IMR-90 (cell line): ENCODE measurements around the gene ABAT. TPM values are rescaled to one million over a fixed set of nuclear protein-coding genes. Genes with fewer than 3 reads are reported as not detected.

Source experiments
- ATAC-seq: fragments of 200-7000 bp; cut with Tn5 transposase; 2 replicates; pipeline ENCODE4 v1.9.1; 2020; ENCODE audit warnings: low read depth, mild to moderate bottlenecking, moderate library complexity
- BruUV-seq: library from RNA; stranded (reverse); fragments of 400-500 nt; replicated peaks from 2 replicates; lab custom pipeline; 2021; lab: Mats Ljungman, UMichigan
- CTCF ChIA-PET: fragments of 300-600 bp; formaldehyde crosslinking; extraction: SDS; loops from one replicate; lab custom pipeline; 2021; ENCODE audit warnings: antibody characterized with exemption; lab: Yijun Ruan, JAX
- POLR2A ChIA-PET: fragments of 300-600 bp; sonication (Branson Sonifier 250); formaldehyde crosslinking; loops from one replicate; lab custom pipeline; 2022; ENCODE audit warnings: antibody characterized with exemption; ENCODE audit not compliant: unreplicated experiment; lab: Charles Lee
- DNase-seq: peaks from one replicate; pipeline ENCODE4 v3.0.0; 2013
- H2AFZ ChIP-seq: replicated peaks from 2 replicates; pipeline ENCODE3; 2013; ENCODE audit warnings: low read length, mild to moderate bottlenecking; ENCODE audit not compliant: poor library complexity
- H2AK5ac ChIP-seq: 2 replicates; pipeline ENCODE4 v1.6.1; 2013; ENCODE audit warnings: low read depth, low read length, inconsistent platforms
- H2AK9ac ChIP-seq: replicated peaks from 2 replicates; pipeline ENCODE3; 2013; ENCODE audit warnings: mild to moderate bottlenecking, low read depth, low read length, moderate library complexity; ENCODE audit not compliant: poor library complexity
- H2BK120ac ChIP-seq: 2 replicates; pipeline ENCODE4 v1.6.1; 2013; ENCODE audit warnings: low read depth, low read length, inconsistent platforms
- H2BK15ac ChIP-seq: 3 replicates; pipeline ENCODE4 v1.6.1; 2013; ENCODE audit warnings: low read depth, low read length, inconsistent platforms
- H2BK20ac ChIP-seq: 2 replicates; pipeline ENCODE4 v1.6.1; 2013; ENCODE audit warnings: low read depth, mild to moderate bottlenecking, inconsistent platforms, low read length, moderate library complexity
- H2BK5ac ChIP-seq: 2 replicates; pipeline ENCODE4 v1.6.1; 2013; ENCODE audit warnings: mild to moderate bottlenecking, low read depth, low read length, inconsistent platforms; ENCODE audit not compliant: poor library complexity, severe bottlenecking
- H3K14ac ChIP-seq: replicated peaks from 2 replicates; pipeline ENCODE4 v1.6.1; 2013; ENCODE audit warnings: low read depth, low read length, inconsistent platforms
- H3K18ac ChIP-seq: 2 replicates; pipeline ENCODE4 v1.6.1; 2013; ENCODE audit warnings: low read depth, low read length, control low read depth
- H3K23ac ChIP-seq: 2 replicates; pipeline ENCODE4 v1.6.1; 2013; ENCODE audit warnings: low read depth, low read length, inconsistent platforms
- H3K27ac ChIP-seq: 2 replicates; pipeline ENCODE4 v1.5.1; 2013; ENCODE audit warnings: mild to moderate bottlenecking, control low read depth, low read length; ENCODE audit not compliant: insufficient read depth
- H3K27me3 ChIP-seq: 2 replicates; pipeline ENCODE4 v1.6.1; 2013; ENCODE audit warnings: low read length; ENCODE audit not compliant: control insufficient read depth, insufficient read depth
- H3K36me3 ChIP-seq: 2 replicates; pipeline ENCODE4 v1.6.1; 2013; ENCODE audit warnings: low read length, mixed read lengths; ENCODE audit not compliant: control insufficient read depth, insufficient read depth
- H3K4ac ChIP-seq: 2 replicates; pipeline ENCODE4 v1.6.1; 2013; ENCODE audit warnings: low read depth, low read length, inconsistent platforms
- H3K4me1 ChIP-seq: 2 replicates; pipeline ENCODE4 v1.6.1; 2013; ENCODE audit warnings: low read length, mixed read lengths; ENCODE audit not compliant: control insufficient read depth, insufficient read depth
- H3K4me2 ChIP-seq: 2 replicates; pipeline ENCODE4 v1.6.1; 2013; ENCODE audit warnings: low read depth, mild to moderate bottlenecking, control low read depth, low read length, moderate library complexity
- H3K4me3 ChIP-seq: 2 replicates; pipeline ENCODE4 v1.5.1; 2013; ENCODE audit warnings: low read depth, mild to moderate bottlenecking, control low read depth, low read length, moderate library complexity; ENCODE audit not compliant: insufficient read depth
- H3K56ac ChIP-seq: 2 replicates; pipeline ENCODE4 v1.6.1; 2013; ENCODE audit warnings: low read length, inconsistent platforms; ENCODE audit not compliant: insufficient read depth; ENCODE audit errors: extremely low read depth
- H3K79me1 ChIP-seq, 2 experiments: 2 replicates each; pipeline ENCODE4 v1.6.1; 2013; ENCODE audit warnings: low read length in 2 of 2, inconsistent platforms in 1 of 2, low read depth in 1 of 2
- H3K9ac ChIP-seq: 2 replicates; pipeline ENCODE4 v1.6.1; 2013; ENCODE audit warnings: low read depth, low read length, control low read depth
- H3K9me1 ChIP-seq: 2 replicates; pipeline ENCODE4 v1.6.1; 2013; ENCODE audit warnings: low read length, inconsistent platforms; ENCODE audit not compliant: insufficient read depth
- H3K9me3 ChIP-seq: 2 replicates; pipeline ENCODE4 v1.6.1; 2013; ENCODE audit warnings: low read length; ENCODE audit not compliant: control insufficient read depth, insufficient read depth
- H4K20me1 ChIP-seq: 2 replicates; pipeline ENCODE4 v1.6.1; 2013; ENCODE audit warnings: low read length, inconsistent platforms; ENCODE audit not compliant: insufficient read depth
- H4K5ac ChIP-seq: 2 replicates; pipeline ENCODE4 v1.6.1; 2013; ENCODE audit warnings: mild to moderate bottlenecking, low read depth, low read length, control low read depth
- H4K8ac ChIP-seq, 2 experiments: 2 replicates each; pipeline ENCODE4 v1.6.1; 2013; ENCODE audit warnings: low read depth in 2 of 2, low read length in 2 of 2, control low read depth in 1 of 2, inconsistent platforms in 1 of 2
- H4K91ac ChIP-seq: 2 replicates; pipeline ENCODE4 v1.6.1; 2013; ENCODE audit warnings: low read depth, low read length, inconsistent platforms; ENCODE audit not compliant: insufficient read depth
- CEBPB ChIP-seq: IDR thresholded peaks from 2 replicates; pipeline ENCODE4 v1.6.1; 2012; ENCODE audit warnings: low read depth, low read length, improper control_type of control experiment
- CHD1 ChIP-seq: IDR thresholded peaks from 2 replicates; pipeline ENCODE4 v1.6.1; 2012; ENCODE audit warnings: low read depth, low read length, improper control_type of control experiment
- ELK1 ChIP-seq: fragments of 150-350 bp; IDR thresholded peaks from 2 replicates; pipeline ENCODE4 v1.6.1; 2016; ENCODE audit warnings: low read depth, mild to moderate bottlenecking, low read length, moderate library complexity, borderline replicate concordance
- FOS ChIP-seq: fragments of 150-350 bp; IDR thresholded peaks from 2 replicates; pipeline ENCODE4 v1.6.1; 2016; ENCODE audit warnings: low read depth, low read length
- MAFK ChIP-seq: IDR thresholded peaks from 2 replicates; pipeline ENCODE4 v1.6.1; 2012; ENCODE audit warnings: low read depth, low read length, improper control_type of control experiment
- NFE2L2 ChIP-seq: fragments of 150-350 bp; IDR thresholded peaks from 2 replicates; pipeline ENCODE4 v1.6.1; 2016; ENCODE audit warnings: low read depth, mild to moderate bottlenecking, low read length
- POLR2A ChIP-seq: IDR thresholded peaks from 2 replicates; pipeline ENCODE4 v1.6.1; 2012; ENCODE audit warnings: mild to moderate bottlenecking, low read depth, low read length
- RAD21 ChIP-seq: IDR thresholded peaks from 2 replicates; pipeline ENCODE4 v1.6.1; 2012; ENCODE audit warnings: low read length, improper control_type of control experiment
- RCOR1 ChIP-seq: IDR thresholded peaks from 2 replicates; pipeline ENCODE4 v1.6.1; 2012; ENCODE audit warnings: mild to moderate bottlenecking, low read length, improper control_type of control experiment; ENCODE audit not compliant: insufficient replicate concordance
- RFX5 ChIP-seq: IDR thresholded peaks from 2 replicates; pipeline ENCODE4 v1.8.0; 2012; ENCODE audit warnings: low read depth, mild to moderate bottlenecking, low read length, moderate library complexity
- SMC3 ChIP-seq: fragments of 150-350 bp; IDR thresholded peaks from 2 replicates; pipeline ENCODE4 v1.6.1; 2016; ENCODE audit warnings: low read depth, mild to moderate bottlenecking, antibody characterized with exemption, low read length, moderate library complexity
- USF2 ChIP-seq: fragments of 150-350 bp; IDR thresholded peaks from 2 replicates; pipeline ENCODE4 v1.6.1; 2017; ENCODE audit warnings: mild to moderate bottlenecking, antibody characterized with exemption, low read length, low read depth
- WGBS, 2 experiments: methylation state at CpG; one replicate each; pipeline versions ENCODE4 v1.1.5 to v1.1.7; 2013; ENCODE audit warnings: missing lambda C conversion rate in 2 of 2; ENCODE audit not compliant: insufficient read length in 1 of 2; ENCODE audit errors: extremely low coverage in 2 of 2; 5-methylcytosine and 5-hydroxymethylcytosine counted together
- dilution Hi-C: fragments of 300-500 bp; cut with HindIII; formaldehyde crosslinking; loops from one replicate; pipeline ENCODE4 v1.14.3; 2018; ENCODE audit warnings: low sequenced_read_pairs; ENCODE audit not compliant: unreplicated experiment
- in situ Hi-C: fragments of 300-500 bp; cut with MboI; formaldehyde crosslinking; loops from 3 replicates; pipeline ENCODE4 v1.14.3; 2019; ENCODE audit warnings: low sequenced_read_pairs, inconsistent platforms, mixed read lengths
- intact Hi-C: fragments of 100-400 bp; cut with micrococcal nuclease; formaldehyde crosslinking; loops from 2 replicates; pipeline ENCODE4 v1.10.0; 2022
- polyA plus RNA-seq, 3 experiments: library from polyadenylated mRNA; depleted of rRNA; stranded (reverse); fragments of >200 nt; gene quantifications; 2 replicates each; pipeline ENCODE4 v1.2.3, GENCODE V29; 2012; ENCODE audit warnings: low replicate concordance in 1 of 3
- total RNA-seq: library from RNA; depleted of rRNA; stranded (reverse); fragments of >200 nt; gene quantifications from 2 replicates; pipeline ENCODE4 v1.2.3, GENCODE V29; 2012

Gene ABAT
- total and polyA plus RNA-seq, 2 of the 4 experiments (the other 2 are of a cell fraction): 4.5 to 6.9 TPM

GRCh38 chr16:8661703-8662102 is 12.7 kb upstream of the ABAT start:
- H3K4me1 ChIP-seq: no peaks in the 10 kb centered on the region
- H3K27ac ChIP-seq: no peak overlapping the region
- H2AK9ac ChIP-seq: no peak overlapping the region
- no peaks in the 10 kb centered on the region for H3K36me3 ChIP-seq
- H2BK15ac ChIP-seq: no peak overlapping the region
- ChIA-PET CTCF (interaction anchor here (1.4 kb wide), 1 partner anchor 218 kb away, joined by 3 read pairs; no protein-coding TSS in a partner anchor), POLR2A (no interaction called here)
- peaks cover 2% of the 10 kb centered on the region for H3K27me3 ChIP-seq
- no peak overlapping the region for H2BK20ac ChIP-seq
- no peaks in the 10 kb centered on the region for H3K9me1 ChIP-seq
- no peak for DNase-seq
- no peaks in the 10 kb centered on the region for H3K9me3 ChIP-seq
- H3K79me1 ChIP-seq: no peaks in the 10 kb centered on the region
- ATAC-seq: no peak
- intact Hi-C loops (loop anchor here (1.0 kb wide), 2 partner anchors 131 to 219 kb away; no protein-coding TSS in a partner anchor), dilution Hi-C loops (no loop called here), in situ Hi-C loops (loop anchor here (25.0 kb wide), 2 partner anchors 351 to 476 kb away; no protein-coding TSS in a partner anchor)
- no peak overlapping the region for H3K4me2 ChIP-seq
- H4K20me1 ChIP-seq: no peaks in the 10 kb centered on the region
- no peak overlapping the region for H3K4ac ChIP-seq
- H3K9ac ChIP-seq: no peak overlapping the region
- H2BK5ac ChIP-seq: no peak overlapping the region
- H3K23ac ChIP-seq: no peak overlapping the region
- no TSS peak for BruUV-seq
- H3K56ac ChIP-seq: no peak overlapping the region
- no peak overlapping the region for H2AK5ac ChIP-seq
- no peak overlapping the region for H3K4me3 ChIP-seq
- H4K5ac ChIP-seq: no peak overlapping the region
- H2BK120ac ChIP-seq: no peak overlapping the region
- 70% methylated on average over 4 of the region's 5 CpGs; no CpG with 5 or more reads in 1 of the 2 experiments for WGBS, 2 experiments
- no peak overlapping the region for H3K14ac ChIP-seq
- H3K18ac ChIP-seq: no peak overlapping the region
- TF ChIP-seq NFE2L2 (no peak), RFX5 (no peak), CEBPB (no peak), RAD21 (no peak), MAFK (no peak), SMC3 (no peak), RCOR1 (no peak), FOS (no peak), ELK1 (no peak), CHD1 (no peak), POLR2A (no peak), USF2 (no peak)
- no peak overlapping the region for H4K8ac ChIP-seq
- no peak overlapping the region for H2AFZ ChIP-seq
- no peak overlapping the region for H4K91ac ChIP-seq
